H1 (cell line): ENCODE data around the gene BABAM2. TPM values are rescaled to one million over a fixed set of nuclear protein-coding genes. Genes with fewer than 3 reads are reported as not detected.

Source experiments
- CTCF ChIA-PET: fragments of 300-600 bp; sonication (Branson Sonifier 250); formaldehyde crosslinking; loops from one replicate; lab custom pipeline; 2021; ENCODE audit not compliant: partially characterized antibody; lab: Charles Lee
- POLR2A ChIA-PET: fragments of 300-600 bp; sonication (Branson Sonifier 250); formaldehyde crosslinking; loops from one replicate; lab custom pipeline; 2021; ENCODE audit warnings: inconsistent platforms; ENCODE audit not compliant: partially characterized antibody; lab: Charles Lee
- DNase-seq, 2 experiments: peaks; one replicate each; pipeline versions ENCODE4 v3.0.0 to v3.0.0-alpha.2; 2010 to 2022; ENCODE audit warnings: low spot score in 2 of 2, low read depth in 1 of 2, mixed read lengths in 1 of 2
- FAIRE-seq: peaks from 2 replicates; lab custom pipeline; 2011; peaks lifted over from hg19 to GRCh38; lab: Jason Lieb, UNC
- H2AFZ ChIP-seq: 2 replicates; pipeline ENCODE4 v1.8.1; 2012; ENCODE audit warnings: low read length, inconsistent platforms
- H2AK5ac ChIP-seq: 2 replicates; pipeline ENCODE4 v1.6.1; 2013; ENCODE audit warnings: low read depth, low read length
- H2BK120ac ChIP-seq: replicated peaks from 2 replicates; pipeline ENCODE3; 2013; ENCODE audit warnings: low read depth, low read length, inconsistent platforms
- H2BK12ac ChIP-seq: 2 replicates; pipeline ENCODE4 v1.6.1; 2013; ENCODE audit warnings: low read depth, low read length
- H2BK15ac ChIP-seq: 2 replicates; pipeline ENCODE4 v1.6.1; 2013; ENCODE audit warnings: low read length
- H2BK20ac ChIP-seq: 2 replicates; pipeline ENCODE4 v1.6.1; 2013; ENCODE audit warnings: low read length
- H2BK5ac ChIP-seq: 2 replicates; pipeline ENCODE4 v1.6.1; 2013; ENCODE audit warnings: low read depth, low read length
- H3K14ac ChIP-seq: 2 replicates; pipeline ENCODE4 v1.6.1; 2013; ENCODE audit warnings: inconsistent platforms; ENCODE audit not compliant: insufficient read length
- H3K18ac ChIP-seq: 2 replicates; pipeline ENCODE4 v1.6.1; 2013; ENCODE audit warnings: low read length; ENCODE audit errors: extremely low read depth
- H3K23ac ChIP-seq: 2 replicates; pipeline ENCODE4 v1.6.1; 2013; ENCODE audit warnings: inconsistent platforms; ENCODE audit not compliant: insufficient read length
- H3K23me2 ChIP-seq: 2 replicates; pipeline ENCODE4 v1.6.1; 2013; ENCODE audit warnings: low read depth, low read length
- H3K27ac ChIP-seq: 2 replicates; pipeline ENCODE4 v1.6.1; 2011; ENCODE audit warnings: low read depth, low read length, inconsistent platforms
- H3K27me3 ChIP-seq, 4 experiments: replicated peaks in 1 of 4; 1 replicate in 1 of 4; 2 replicates in 3 of 4; pipeline versions ENCODE4 v1.6.1 to v1.8.1; 2011 to 2013; ENCODE audit warnings: low read length in 3 of 4, mild to moderate bottlenecking in 3 of 4, inconsistent platforms in 2 of 4, mixed read lengths in 2 of 4, moderate library complexity in 1 of 4; ENCODE audit not compliant: control insufficient read depth in 3 of 4, insufficient read depth in 3 of 4; ENCODE audit errors: extremely low read depth in 1 of 4
- H3K36me3 ChIP-seq, 4 experiments: 2 replicates each; pipeline versions ENCODE4 v1.6.1 to v1.8.1; 2011 to 2013; ENCODE audit warnings: mild to moderate bottlenecking in 4 of 4, low read length in 3 of 4, moderate library complexity in 2 of 4, control low read depth in 1 of 4, inconsistent platforms in 1 of 4; ENCODE audit not compliant: insufficient read depth in 4 of 4, control insufficient read depth in 2 of 4
- H3K4ac ChIP-seq: replicated peaks from 2 replicates; pipeline ENCODE3; 2013; ENCODE audit warnings: low read length, low read depth, mixed read lengths, inconsistent platforms; ENCODE audit not compliant: insufficient read length
- H3K4me1 ChIP-seq, 4 experiments: replicated peaks in 1 of 4; 1 replicate in 1 of 4; 2 replicates in 3 of 4; pipeline versions ENCODE4 v1.6.1 to v1.8.1; 2011 to 2013; ENCODE audit warnings: low read length in 3 of 4, inconsistent platforms in 2 of 4, mixed read lengths in 1 of 4; ENCODE audit not compliant: insufficient read depth in 4 of 4, control insufficient read depth in 3 of 4
- H3K4me2 ChIP-seq, 2 experiments: 2 replicates each; pipeline versions ENCODE4 v1.6.1 to v1.8.1; 2011 to 2013; ENCODE audit warnings: low read depth in 2 of 2, low read length in 2 of 2, control low read depth in 1 of 2, inconsistent platforms in 1 of 2, mild to moderate bottlenecking in 1 of 2; ENCODE audit not compliant: insufficient read depth in 1 of 2
- H3K4me3 ChIP-seq, 4 experiments: fragments of 200-600, 300-600 bp in 1 of 4; sonication (generic), shearing (Covaris generic), sonication (Bioruptor Twin) in 1 of 4; 2 replicates each; pipeline versions ENCODE4 v1.5.1 to v1.8.1; 2011 to 2016; ENCODE audit warnings: low read length in 4 of 4, low read depth in 3 of 4, control low read depth in 2 of 4, inconsistent platforms in 2 of 4, mild to moderate bottlenecking in 2 of 4, mixed read lengths in 1 of 4, moderate library complexity in 1 of 4; ENCODE audit not compliant: insufficient read depth in 2 of 4; ENCODE audit errors: extremely low read depth in 1 of 4
- H3K56ac ChIP-seq: replicated peaks from 2 replicates; pipeline ENCODE3; 2013; ENCODE audit warnings: low read depth, mild to moderate bottlenecking, mixed read lengths, low read length, inconsistent platforms; ENCODE audit not compliant: insufficient read length
- H3K79me1 ChIP-seq: 2 replicates; pipeline ENCODE4 v1.6.1; 2013; ENCODE audit warnings: low read depth, low read length, control low read depth
- H3K79me2 ChIP-seq, 2 experiments: 2 replicates each; pipeline versions ENCODE4 v1.6.1 to v1.8.1; 2012 to 2013; ENCODE audit warnings: low read length in 2 of 2, mild to moderate bottlenecking in 2 of 2, inconsistent platforms in 1 of 2; ENCODE audit not compliant: insufficient read depth in 2 of 2, control insufficient read depth in 1 of 2
- H3K9ac ChIP-seq, 4 experiments: replicated peaks in 1 of 4; 1 replicate in 1 of 4; 2 replicates in 3 of 4; pipeline versions ENCODE4 v1.6.1 to v1.8.1; 2011 to 2013; ENCODE audit warnings: low read depth in 3 of 4, low read length in 3 of 4, control low read depth in 2 of 4, mild to moderate bottlenecking in 2 of 4, moderate library complexity in 2 of 4, inconsistent platforms in 1 of 4; ENCODE audit errors: extremely low read depth in 1 of 4
- H3K9me3 ChIP-seq, 2 experiments: 2 replicates each; pipeline versions ENCODE4 v1.6.1 to v1.8.1; 2012 to 2013; ENCODE audit warnings: mild to moderate bottlenecking in 2 of 2, moderate library complexity in 2 of 2, control low read depth in 1 of 2, inconsistent platforms in 1 of 2, low read depth in 1 of 2, low read length in 1 of 2, mixed read lengths in 1 of 2; ENCODE audit not compliant: insufficient read depth in 2 of 2
- H4K20me1 ChIP-seq, 2 experiments: replicated peaks in 1 of 2; 2 replicates each; pipeline versions ENCODE3 to v1.8.1; 2011 to 2013; ENCODE audit warnings: inconsistent platforms in 2 of 2, low read length in 2 of 2, mild to moderate bottlenecking in 1 of 2; ENCODE audit not compliant: insufficient read depth in 2 of 2, control insufficient read depth in 1 of 2
- H4K5ac ChIP-seq: 2 replicates; pipeline ENCODE4 v1.6.1; 2013; ENCODE audit warnings: low read length, low read depth, mixed read lengths, inconsistent platforms; ENCODE audit not compliant: insufficient read length
- H4K8ac ChIP-seq: 2 replicates; pipeline ENCODE4 v1.8.0; 2013; ENCODE audit warnings: mild to moderate bottlenecking, moderate library complexity, low read length, inconsistent platforms; ENCODE audit not compliant: insufficient read depth; ENCODE audit errors: extremely low read depth
- H4K91ac ChIP-seq: replicated peaks from 2 replicates; pipeline ENCODE3; 2013; ENCODE audit warnings: low read length, mixed read lengths, inconsistent platforms; ENCODE audit not compliant: insufficient read length
- ATF2 ChIP-seq: IDR thresholded peaks from 2 replicates; pipeline ENCODE4 v1.6.1; 2012; ENCODE audit warnings: low read length, inconsistent platforms
- CBX8 ChIP-seq: fragments of 300-800, 300-1000 bp; sonication (generic); IDR thresholded peaks from 2 replicates; pipeline ENCODE4 v1.7.1; 2016; ENCODE audit warnings: low read depth, low read length, borderline replicate concordance
- CHD1 ChIP-seq: IDR thresholded peaks from 2 replicates; pipeline ENCODE4 v1.6.1; 2012; ENCODE audit warnings: low read depth, low read length, improper control_type of control experiment
- FOSL1 ChIP-seq: IDR thresholded peaks from 2 replicates; pipeline ENCODE4 v1.6.1; 2011; ENCODE audit warnings: mild to moderate bottlenecking, low read depth, low read length, moderate library complexity; ENCODE audit not compliant: insufficient read depth
- JUN ChIP-seq: IDR thresholded peaks from 2 replicates; pipeline ENCODE4 v1.6.1; 2011; ENCODE audit warnings: low read depth, mild to moderate bottlenecking, improper control_type of control experiment, low read length
- KDM5A ChIP-seq: fragments of 200-600 bp; IDR thresholded peaks from 2 replicates; pipeline ENCODE4 v1.7.1; 2012; ENCODE audit warnings: mild to moderate bottlenecking, low read length, inconsistent platforms, mixed read lengths
- RAD21 ChIP-seq, 2 experiments: IDR thresholded peaks in 1 of 2; conservative IDR thresholded peaks in 1 of 2; 2 replicates each; pipeline ENCODE4 v1.6.1; 2011; ENCODE audit warnings: low read depth in 2 of 2, low read length in 2 of 2, improper control_type of control experiment in 1 of 2, inconsistent platforms in 1 of 2, mild to moderate bottlenecking in 1 of 2, moderate library complexity in 1 of 2
- RXRA ChIP-seq: IDR thresholded peaks from 2 replicates; pipeline ENCODE4 v1.6.1; 2011; ENCODE audit warnings: low read depth, mild to moderate bottlenecking, low read length, moderate library complexity; ENCODE audit not compliant: insufficient read depth
- SAP30 ChIP-seq: fragments of 300-600 bp; sonication (generic); IDR thresholded peaks from 2 replicates; pipeline ENCODE4 v1.7.1; 2012; ENCODE audit warnings: low read length, moderate library complexity, mild to moderate bottlenecking, inconsistent platforms; ENCODE audit not compliant: insufficient read depth, insufficient replicate concordance
- SIX5 ChIP-seq: IDR thresholded peaks from 2 replicates; pipeline ENCODE4 v1.6.1; 2011; ENCODE audit warnings: mild to moderate bottlenecking, low read depth, low read length
- YY1 ChIP-seq: IDR thresholded peaks from 2 replicates; pipeline ENCODE4 v1.6.1; 2011; ENCODE audit warnings: low read depth, mild to moderate bottlenecking, low read length
- WGBS, 2 experiments: shearing (Covaris generic) in 1 of 2; methylation state at CpG; one replicate each; pipeline versions ENCODE4 v1.1.6 to v1.1.7; 2013 to 2015; ENCODE audit warnings: low lambda C conversion rate in 2 of 2, mixed read lengths in 2 of 2, inconsistent platforms in 1 of 2, low coverage in 1 of 2, missing lambda C conversion rate in 1 of 2; ENCODE audit not compliant: insufficient replicate concordance in 2 of 2, insufficient coverage in 1 of 2, insufficient read length in 1 of 2; ENCODE audit errors: extremely low coverage in 1 of 2, missing lambda C conversion rate in 1 of 2; 5-methylcytosine and 5-hydroxymethylcytosine counted together
- polyA plus RNA-seq, 7 experiments: library from polyadenylated mRNA; depleted of rRNA in 3 of 7; stranded (reverse) in 5 of 7; unstranded in 2 of 7; fragments of >200 nt in 5 of 7; fragments of 200-250 nt in 2 of 7; gene quantifications; 1 replicate in 5 of 7; 2 replicates in 1 of 7; 4 replicates in 1 of 7; pipeline versions ENCODE4 v1.2.1 to v1.2.3, GENCODE V29; 2011 to 2013; ENCODE audit warnings: missing spikeins in 2 of 7, mixed read lengths in 2 of 7
- total RNA-seq: library from RNA; stranded (reverse); fragmentation: NEBNext Ultra II Directional; extraction: Animal tissue kit (Norgen Biotek cat#: 25700); gene quantifications from 2 replicates; pipeline ENCODE4 v1.2.1, GENCODE V29; 2021

Gene BABAM2
- total and polyA plus RNA-seq, 2 of the 8 experiments (the other 6 are each of a cell fraction or from before 2014, with no cell fraction given) = 15.8 to 20.9 TPM

GRCh38 chr2:28326881-28327505 is 436.5 kb downstream of the BABAM2 start:
- FAIRE-seq = no peak
- Histone ChIP-seq H3K9ac (no peak overlapping the region), H4K91ac (no peak overlapping the region), H3K9me3 (no peaks in the 10 kb centered on the region), H4K20me1 (no peaks in the 10 kb centered on the region), H3K36me3 (no peaks in the 10 kb centered on the region), H2BK20ac (no peak overlapping the region), H4K5ac (no peak overlapping the region), H2AFZ (no peak overlapping the region), H3K23ac (no peak overlapping the region), H2BK5ac (no peak overlapping the region), H3K4me3 (no peak overlapping the region), H3K79me2 (no peaks in the 10 kb centered on the region), H3K27ac (no peak overlapping the region), H2BK15ac (no peak overlapping the region), H3K56ac (no peak overlapping the region), H3K18ac (no peak overlapping the region), H3K27me3 (no peaks in the 10 kb centered on the region), H3K79me1 (no peaks in the 10 kb centered on the region), H2AK5ac (no peak overlapping the region; the same call in 1 of the 2 replicates), H3K4ac (no peak overlapping the region), H3K4me1 (peaks cover 6 to 26% (median 15%) of the 10 kb centered on the region in 4 experiments), H2BK120ac (no peak overlapping the region), H2BK12ac (no peak overlapping the region), H3K14ac (no peak overlapping the region), H3K23me2 (no peaks in the 10 kb centered on the region), H3K4me2 (no peak overlapping the region), H4K8ac (peak overlapping the region; percentile 12; the same call in 1 of the 2 replicates)
- 88% methylated on average over 5 of the region's 6 CpGs; no CpG with 5 or more reads in 1 of the 2 experiments for WGBS, 2 experiments
- DNase-seq = no peak
- CTCF ChIA-PET = interaction anchor here (1.2 kb wide), 1 partner anchor 15 kb away, joined by 3 read pairs; no protein-coding TSS in a partner anchor
- POLR2A ChIA-PET = interaction anchor here (1.2 to 2.1 kb wide), 2 partner anchors 8 to 66 kb away, joined by 3 to 5 read pairs; partner anchors contain the start of gene FOSL2
- no peak for TF ChIP-seq CHD1
- TF ChIP-seq CBX8 = no peak
- TF ChIP-seq JUN = no peak
- TF ChIP-seq RAD21 (IDR thresholded peaks at IDR 0.05 in 1 of 2, conservative IDR thresholded peaks at IDR 0.05 in 1 of 2; ENCODE audit: low read depth in 2 of 2, low read length in 2 of 2) = no peak
- TF ChIP-seq RXRA = no peak
- no peak for TF ChIP-seq KDM5A
- no peak for TF ChIP-seq SAP30
- no peak for TF ChIP-seq ATF2
- TF ChIP-seq SIX5 = no peak
- TF ChIP-seq YY1 = no peak
- no peak for TF ChIP-seq FOSL1
